Heart right ventricle (tissue), 16 donors: ENCODE data around the gene IL1RAPL1. TPM values are rescaled to one million over a fixed set of nuclear protein-coding genes. Genes with fewer than 3 reads are reported as not detected.

ENCODE experiments used
- ATAC-seq, 8 donors: fragments of 200-7000 bp; cut with Tn5 transposase; one replicate each; pipeline ENCODE4 v1.9.1; 2020; ENCODE audit warnings: mild to moderate bottlenecking in 8 of 8, moderate library complexity in 8 of 8, moderate number of reproducible peaks in 1 of 8
- DNase-seq, 2 donors: peaks; one replicate each; pipeline ENCODE4 v3.0.0-alpha.2; 2020
- H3K27ac ChIP-seq, 10 donors: fragments of 200-600 bp; sonication (generic) in 2 of 10; one replicate each; pipeline versions ENCODE4 v1.5.0 to v1.8.0; 2020 to 2022; ENCODE audit warnings: mild to moderate bottlenecking in 3 of 10
- H3K27me3 ChIP-seq, 7 donors: fragments of 200-600 bp; one replicate each; pipeline ENCODE4 v1.8.0; 2021 to 2022; ENCODE audit warnings: mild to moderate bottlenecking in 2 of 7
- H3K36me3 ChIP-seq, 9 donors: fragments of 200-600 bp; sonication (generic) in 1 of 9; one replicate each; pipeline versions ENCODE4 v1.5.0 to v1.8.0; 2020 to 2022; ENCODE audit warnings: mild to moderate bottlenecking in 2 of 9
- H3K4me1 ChIP-seq, 9 donors: fragments of 200-600 bp; sonication (generic) in 1 of 9; one replicate each; pipeline versions ENCODE4 v1.5.0 to v1.8.0; 2020 to 2022; ENCODE audit warnings: mild to moderate bottlenecking in 4 of 9
- H3K4me3 ChIP-seq, 10 donors: fragments of 200-600 bp; sonication (generic) in 2 of 10; one replicate each; pipeline versions ENCODE4 v1.5.0 to v1.8.0; 2020 to 2022; ENCODE audit warnings: mild to moderate bottlenecking in 7 of 10, moderate library complexity in 2 of 10
- H3K9me3 ChIP-seq, 11 donors: fragments of 200-600 bp in 10 of 11; sonication (generic) in 2 of 11; one replicate each; pipeline versions ENCODE4 v1.5.0 to v1.8.0; 2013 to 2022; ENCODE audit warnings: mild to moderate bottlenecking in 2 of 11, control low read depth in 1 of 11, moderate library complexity in 1 of 11
- CTCF ChIP-seq, 9 donors: fragments of 200-600 bp; sonication (generic) in 2 of 9; IDR thresholded peaks; one replicate each; pipeline versions ENCODE4 v1.5.0 to v1.8.0; 2021 to 2022; ENCODE audit warnings: antibody characterized with exemption in 9 of 9, mild to moderate bottlenecking in 5 of 9, moderate library complexity in 1 of 9
- WGBS, 2 donors: extraction: QIAGEN DNeasy Blood & Tissue Kit; methylation state at CpG; one replicate each; pipeline ENCODE4 v1.1.7; 2013; ENCODE audit warnings: inconsistent platforms in 1 of 2; 5-methylcytosine and 5-hydroxymethylcytosine counted together
- intact Hi-C, 10 donors: fragments of 100-400 bp; cut with DNase I; formaldehyde crosslinking; loops; one replicate each; pipeline versions ENCODE4 v1.11.1 to v1.14.2; 2022
- polyA plus RNA-seq, 2 donors: library from polyadenylated mRNA; stranded (reverse); fragments of 200-250 nt; gene quantifications; one replicate each; pipeline ENCODE4 v1.2.3, GENCODE V29; 2013
- total RNA-seq, 10 donors: library from RNA; stranded (reverse); fragmentation: NEBNext Ultra II Directional in 3 of 10; extraction: Animal tissue kit (Norgen Biotek cat#: 25700) in 3 of 10; gene quantifications; one replicate each; pipeline versions ENCODE4 v1.2.1 to v1.2.4, GENCODE V29; 2021 to 2023
- donor health status: Arrhythmogenic right ventricular cardiomyopathy.
- donor health status: ischemic (EF 13 %, LVEDD 7.1; RV severe dilation, severe dysfunction).
- donor health status: healthy with polysubstance abuse.
- donor health status: DM: no; HTN: yes; CAD: no.
- donor health status: DM: no; HTN: no; CAD: no.
- donor health status: ischemic (EF 25% LVEDD 6.9; RV normal size, moderate dysfunction).
- donor health status: ischemic (EF 25% LVEDD 5.7; RV mildly dilated, moderate dysfunction).
- donor health status: healthy.
- donor health status: DM: yes; HTN: yes; CAD: no.
- donor health status: Ischemic cardiomyopathy.
- donor health status: ischemic (EF 35%, LVEDD 5.7; RV mildly dilated, moderate dysfunction).
- donor health status: nonischemic (EF 11% LVEDD 7.7; RV severe dilation, severe dysfunction).
- donor health status: DM: yes; HTN: yes; CAD: no.
- donor health status: PGD.
- donor health status: ischemic (EF 29% LVEDD 5.4; RV normal size, mild dysfunction).
- donor health status: nonischemic (EF 23%, LVEDD 6.1; RV moderate dilation, normal function).

IL1RAPL1 gene
- total and polyA plus RNA-seq, 12 donors, result 0.13 to 6.3 (median 2.8) TPM

- Histone ChIP-seq H3K4me1 (no peaks in the 10 kb centered on the region), H3K27ac (no peak overlapping the region), H3K9me3 (no peaks in the 10 kb centered on the region), H3K36me3 (no peaks in the 10 kb centered on the region), H3K27me3 (no peaks in the 10 kb centered on the region), H3K4me3 (no peak overlapping the region)
- no peak for TF ChIP-seq CTCF (IDR thresholded peaks at IDR 0.05)
- no peak for DNase-seq
- 3 to 4% methylated on average over 1 of the region's 1 CpG for WGBS, 2 donors
- ATAC-seq, result no peak
- intact Hi-C loops, result no loop called here
Observed at GRCh38 chrX:29941287-29941686, 1354.0 kb downstream of the IL1RAPL1 start.

GRCh38 chrX:29947225-29947624 lies 1360.0 kb downstream of the IL1RAPL1 start:
- 81 to 91% methylated on average over 3 of the region's 3 CpGs for WGBS, 2 donors
- Histone ChIP-seq H3K27ac (no peak overlapping the region), H3K4me1 (no peaks in the 10 kb centered on the region), H3K4me3 (no peak overlapping the region), H3K27me3 (no peaks in the 10 kb centered on the region), H3K36me3 (no peaks in the 10 kb centered on the region), H3K9me3 (no peaks in the 10 kb centered on the region)
- intact Hi-C loops, result no loop called here
- DNase-seq (no peak), ATAC-seq (no peak)
- TF ChIP-seq CTCF (IDR thresholded peaks at IDR 0.05), result no peak

- no peak overlapping the region for H3K4me3 ChIP-seq
- intact Hi-C loops, result no loop called here
- H3K9me3 ChIP-seq, result no peaks in the 10 kb centered on the region
- ATAC-seq (no peak), DNase-seq (no peak)
- H3K27me3 ChIP-seq, result no peaks in the 10 kb centered on the region
- no peaks in the 10 kb centered on the region for H3K36me3 ChIP-seq
- no peak for TF ChIP-seq CTCF (IDR thresholded peaks at IDR 0.05)
- no peak overlapping the region for H3K27ac ChIP-seq
- H3K4me1 ChIP-seq, result no peaks in the 10 kb centered on the region
- 27 to 59% methylated on average over 1 of the region's 1 CpG for WGBS, 2 donors
Observed at GRCh38 chrX:29948653-29949052, 1361.4 kb downstream of the IL1RAPL1 start.

GRCh38 chrX:29952016-29952415 lies 1364.8 kb downstream of the IL1RAPL1 start:
- no peak for DNase-seq

More at GRCh38 chrX:29952016-29952415, 1364.8 kb downstream of the IL1RAPL1 start:
- no peak overlapping the region for H3K4me3 ChIP-seq
- H3K9me3 ChIP-seq, result no peaks in the 10 kb centered on the region
- no peaks in the 10 kb centered on the region for H3K27me3 ChIP-seq
- intact Hi-C loops, result no loop called here
- no peak overlapping the region for H3K27ac ChIP-seq
- no peaks in the 10 kb centered on the region for H3K4me1 ChIP-seq
- H3K36me3 ChIP-seq, result no peaks in the 10 kb centered on the region
- WGBS, 2 donors, result 92 to 94% methylated on average over 3 of the region's 3 CpGs
- no peak for TF ChIP-seq CTCF (IDR thresholded peaks at IDR 0.05)
- no peak for ATAC-seq
